ENCODE data around the gene ITPR3. TPM values are rescaled to one million over a fixed set of nuclear protein-coding genes. Genes with fewer than 3 reads are reported as not detected.

Gene ITPR3
- total RNA-seq, 1 donor from 2014 or later = 17.7 TPM

DNA sequence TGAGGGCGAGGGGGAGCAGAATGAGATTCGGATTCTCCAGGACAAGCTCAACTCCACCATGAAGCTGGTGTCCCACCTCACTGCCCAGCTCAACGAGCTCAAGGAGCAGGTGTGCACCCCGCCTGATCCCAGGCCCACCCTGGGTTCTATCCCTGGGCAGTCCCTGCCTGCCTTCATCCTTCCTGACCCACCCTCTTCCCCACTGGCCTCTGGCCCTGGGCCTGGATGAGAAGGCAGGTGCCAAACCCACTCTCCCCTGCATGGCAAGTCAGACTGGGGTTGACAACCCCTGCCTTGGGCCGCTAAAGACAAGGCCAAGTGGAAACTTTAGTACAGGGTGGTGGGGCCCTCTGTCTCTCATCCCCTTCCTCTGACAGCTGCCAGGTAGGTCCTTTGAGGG, 73.9 kb downstream of the ITPR3 start:
- H3K4me3 Mint-ChIP-seq (ENCODE audit: unreplicated experiment) = no peak overlapping the region
- peaks cover 12% of the 10 kb centered on the region for H3K36me3 Mint-ChIP-seq (ENCODE audit: low read depth, unreplicated experiment)
- no peak overlapping the region for H3K27ac Mint-ChIP-seq (ENCODE audit: unreplicated experiment)
- Histone ChIP-seq H3K27ac (ENCODE audit: low read depth, low read length) (peak overlapping the region; percentile 58), H3K4me1 (ENCODE audit: insufficient read depth, low read length) (peaks cover 49% of the 10 kb centered on the region), H3K4me2 (ENCODE audit: low read length) (peak overlapping the region; percentile 43), H2AFZ (ENCODE audit: low read depth, low read length) (no peak overlapping the region), H3K79me2 (ENCODE audit: insufficient read depth, low read length) (no peaks in the 10 kb centered on the region), H4K20me1 (ENCODE audit: insufficient read depth, low read length) (peaks cover 4% of the 10 kb centered on the region), H3K9me3 (ENCODE audit: insufficient read depth, low read depth, low read length) (no peaks in the 10 kb centered on the region), H3K4me3 (ENCODE audit: insufficient read depth, low read depth, low read length) (no peak overlapping the region), H3K9ac (ENCODE audit: low read length) (peak overlapping the region; percentile 69), H3K27me3 (ENCODE audit: insufficient read depth, low read length) (no peaks in the 10 kb centered on the region), H3K36me3 (ENCODE audit: insufficient read depth, low read length) (no peaks in the 10 kb centered on the region)
- TF ChIP-seq, protein P1, sequence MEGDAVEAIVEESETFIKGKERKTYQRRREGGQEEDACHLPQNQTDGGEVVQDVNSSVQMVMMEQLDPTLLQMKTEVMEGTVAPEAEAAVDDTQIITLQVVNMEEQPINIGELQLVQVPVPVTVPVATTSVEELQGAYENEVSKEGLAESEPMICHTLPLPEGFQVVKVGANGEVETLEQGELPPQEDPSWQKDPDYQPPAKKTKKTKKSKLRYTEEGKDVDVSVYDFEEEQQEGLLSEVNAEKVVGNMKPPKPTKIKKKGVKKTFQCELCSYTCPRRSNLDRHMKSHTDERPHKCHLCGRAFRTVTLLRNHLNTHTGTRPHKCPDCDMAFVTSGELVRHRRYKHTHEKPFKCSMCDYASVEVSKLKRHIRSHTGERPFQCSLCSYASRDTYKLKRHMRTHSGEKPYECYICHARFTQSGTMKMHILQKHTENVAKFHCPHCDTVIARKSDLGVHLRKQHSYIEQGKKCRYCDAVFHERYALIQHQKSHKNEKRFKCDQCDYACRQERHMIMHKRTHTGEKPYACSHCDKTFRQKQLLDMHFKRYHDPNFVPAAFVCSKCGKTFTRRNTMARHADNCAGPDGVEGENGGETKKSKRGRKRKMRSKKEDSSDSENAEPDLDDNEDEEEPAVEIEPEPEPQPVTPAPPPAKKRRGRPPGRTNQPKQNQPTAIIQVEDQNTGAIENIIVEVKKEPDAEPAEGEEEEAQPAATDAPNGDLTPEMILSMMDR (IDR thresholded peaks at IDR 0.05; ENCODE audit: insufficient read depth, low read depth, low read length) = no peak
- no peak for TF ChIP-seq EZH2 (IDR thresholded peaks at IDR 0.05; ENCODE audit: insufficient read depth, low read length)
- DNase-seq (ENCODE audit: low read depth) (no peak), FAIRE-seq (no peak)
- no peaks in the 10 kb centered on the region for H3K9me3 Mint-ChIP-seq (ENCODE audit: unreplicated experiment)
- no peaks in the 10 kb centered on the region for H3K27me3 Mint-ChIP-seq (ENCODE audit: low read depth, unreplicated experiment)
- H3K4me1 Mint-ChIP-seq (ENCODE audit: low read depth, unreplicated experiment) = peaks cover 21% of the 10 kb centered on the region

DNA sequence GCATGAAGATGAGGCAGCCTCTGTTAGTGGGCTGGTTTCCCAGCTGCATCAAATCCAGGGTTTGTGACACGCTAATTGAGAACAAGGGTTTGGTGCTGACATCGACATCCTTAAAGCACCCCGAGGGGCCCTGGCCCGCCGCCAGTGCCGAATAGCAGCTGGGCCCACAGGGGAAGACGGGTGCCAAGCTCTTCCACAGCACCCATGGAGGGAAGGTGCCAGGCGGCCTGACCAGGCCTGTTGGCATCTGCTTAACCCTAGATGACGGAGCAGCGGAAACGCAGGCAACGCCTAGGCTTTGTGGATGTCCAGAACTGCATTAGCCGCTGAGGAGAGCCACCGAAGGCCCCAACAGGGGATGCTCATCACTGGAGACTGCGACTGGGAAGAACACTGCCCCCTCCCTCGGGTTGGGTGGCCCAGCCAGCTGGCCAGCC, 74.3 kb downstream of the ITPR3 start:
- DNase-seq (ENCODE audit: low read depth) = no peak
- no peaks in the 10 kb centered on the region for H3K9me3 ChIP-seq (ENCODE audit: insufficient read depth, low read depth, low read length)
- H3K27me3 Mint-ChIP-seq (ENCODE audit: low read depth, unreplicated experiment) = no peaks in the 10 kb centered on the region
- H3K27ac Mint-ChIP-seq (ENCODE audit: unreplicated experiment) = no peak overlapping the region
- no peaks in the 10 kb centered on the region for H3K79me2 ChIP-seq (ENCODE audit: insufficient read depth, low read length)
- H3K4me3 Mint-ChIP-seq (ENCODE audit: unreplicated experiment) = no peak overlapping the region
- no peaks in the 10 kb centered on the region for H3K27me3 ChIP-seq (ENCODE audit: insufficient read depth, low read length)
- no peak overlapping the region for H3K4me2 ChIP-seq (ENCODE audit: low read length)
- no peak for TF ChIP-seq EZH2 (IDR thresholded peaks at IDR 0.05; ENCODE audit: insufficient read depth, low read length)
- TF ChIP-seq, protein P1 (IDR thresholded peaks at IDR 0.05; ENCODE audit: insufficient read depth, low read depth, low read length) = no peak
- peaks cover 26% of the 10 kb centered on the region for H3K4me1 Mint-ChIP-seq (ENCODE audit: low read depth, unreplicated experiment)
- peaks cover 49% of the 10 kb centered on the region for H3K4me1 ChIP-seq (ENCODE audit: insufficient read depth, low read length)
- no peak overlapping the region for H2AFZ ChIP-seq (ENCODE audit: low read depth, low read length)
- H4K20me1 ChIP-seq (ENCODE audit: insufficient read depth, low read length) = peaks cover 4% of the 10 kb centered on the region
- no peak for FAIRE-seq
- H3K36me3 ChIP-seq (ENCODE audit: insufficient read depth, low read length) = no peaks in the 10 kb centered on the region
- H3K27ac ChIP-seq (ENCODE audit: low read depth, low read length) = peak overlapping the region; percentile 58
- peak overlapping the region; percentile 69 for H3K9ac ChIP-seq (ENCODE audit: low read length)
- H3K4me3 ChIP-seq (ENCODE audit: insufficient read depth, low read depth, low read length) = no peak overlapping the region
- no peaks in the 10 kb centered on the region for H3K9me3 Mint-ChIP-seq (ENCODE audit: unreplicated experiment)
- H3K36me3 Mint-ChIP-seq (ENCODE audit: low read depth, unreplicated experiment) = peaks cover 12% of the 10 kb centered on the region

GRCh38 chr6:33696076-33696475, 75.0 kb downstream of the ITPR3 start:
- Histone ChIP-seq H3K4me3 (ENCODE audit: insufficient read depth, low read depth, low read length) (no peak overlapping the region), H3K9ac (ENCODE audit: low read length) (no peak overlapping the region), H4K20me1 (ENCODE audit: insufficient read depth, low read length) (peaks cover 4% of the 10 kb centered on the region), H3K4me2 (ENCODE audit: low read length) (no peak overlapping the region), H3K27ac (ENCODE audit: low read depth, low read length) (no peak overlapping the region), H3K36me3 (ENCODE audit: insufficient read depth, low read length) (no peaks in the 10 kb centered on the region), H3K4me1 (ENCODE audit: insufficient read depth, low read length) (peaks cover 49% of the 10 kb centered on the region), H3K27me3 (ENCODE audit: insufficient read depth, low read length) (no peaks in the 10 kb centered on the region), H3K79me2 (ENCODE audit: insufficient read depth, low read length) (no peaks in the 10 kb centered on the region), H3K9me3 (ENCODE audit: insufficient read depth, low read depth, low read length) (no peaks in the 10 kb centered on the region), H2AFZ (ENCODE audit: low read depth, low read length) (no peak overlapping the region)
- no peak overlapping the region for H3K27ac Mint-ChIP-seq (ENCODE audit: unreplicated experiment)
- H3K27me3 Mint-ChIP-seq (ENCODE audit: low read depth, unreplicated experiment) = no peaks in the 10 kb centered on the region
- DNase-seq (ENCODE audit: low read depth) (no peak), FAIRE-seq (no peak)
- no peaks in the 10 kb centered on the region for H3K9me3 Mint-ChIP-seq (ENCODE audit: unreplicated experiment)
- H3K4me1 Mint-ChIP-seq (ENCODE audit: low read depth, unreplicated experiment) = peaks cover 26% of the 10 kb centered on the region
- peaks cover 8% of the 10 kb centered on the region for H3K36me3 Mint-ChIP-seq (ENCODE audit: low read depth, unreplicated experiment)
- H3K4me3 Mint-ChIP-seq (ENCODE audit: unreplicated experiment) = no peak overlapping the region
- TF ChIP-seq, protein P1 (IDR thresholded peaks at IDR 0.05; ENCODE audit: insufficient read depth, low read depth, low read length) = no peak
- no peak for TF ChIP-seq EZH2 (IDR thresholded peaks at IDR 0.05; ENCODE audit: insufficient read depth, low read length)
